GM19239 (cell line): ENCODE measurements around the gene FNDC1.
"Not testable (repeated sequence)": the region's sequence is repeated elsewhere in the genome, so short reads cannot be mapped to it uniquely, and the experiment has no call there.

Experiments
- DNase-seq: peaks from one replicate; pipeline ENCODE4 v3.0.0; 2011; ENCODE audit warnings: low spot score; ENCODE audit not compliant: insufficient read length
- FAIRE-seq: peaks from 2 replicates; lab custom pipeline; 2011; peaks lifted over from hg19 to GRCh38; lab: Jason Lieb, UNC

FNDC1 gene

GRCh38 chr6:159169193-159169555 lies at the start of gene FNDC1:
Gene FNDC1 (plus strand): TSS chr6:159169400. CDS start chr6:159169597, 197 bp downstream.
- no peak for FAIRE-seq
- peak; percentile 55 for DNase-seq

- DNase-seq (no peak), FAIRE-seq (no peak)
Observed at GRCh38 chr6:159119791-159120190, 49.4 kb upstream of the FNDC1 start.

GRCh38 chr6:159121486-159121885 lies 47.7 kb upstream of the FNDC1 start:
- DNase-seq (no peak), FAIRE-seq (no peak)

- no peak for FAIRE-seq
- no peak for DNase-seq
Observed at GRCh38 chr6:159122453-159122852, 46.7 kb upstream of the FNDC1 start.

- not testable (repeated sequence) for FAIRE-seq
Observed at GRCh38 chr6:159123831-159124230, 45.4 kb upstream of the FNDC1 start.

GRCh38 chr6:159125014-159125609 lies 44.1 kb upstream of the FNDC1 start:
- no peak for DNase-seq
- FAIRE-seq: no peak

More at GRCh38 chr6:159123831-159124230, 45.4 kb upstream of the FNDC1 start:
- DNase-seq: not testable (repeated sequence)

- FAIRE-seq (no peak), DNase-seq (no peak)
Observed at GRCh38 chr6:159125951-159126352, 43.2 kb upstream of the FNDC1 start.

- FAIRE-seq (no peak), DNase-seq (no peak)
Observed at GRCh38 chr6:159126590-159126989, 42.6 kb upstream of the FNDC1 start.

- FAIRE-seq (no peak), DNase-seq (no peak)
Observed at GRCh38 chr6:159127701-159128100, 41.5 kb upstream of the FNDC1 start.

- no peak for FAIRE-seq
- DNase-seq: no peak
Observed at GRCh38 chr6:159128978-159129377, 40.2 kb upstream of the FNDC1 start.

GRCh38 chr6:159130846-159131245 lies 38.4 kb upstream of the FNDC1 start:
- DNase-seq: no peak
- no peak for FAIRE-seq

GRCh38 chr6:159131709-159132108 lies 37.5 kb upstream of the FNDC1 start:
- FAIRE-seq (no peak), DNase-seq (no peak)

- no peak for DNase-seq
- no peak for FAIRE-seq
Observed at GRCh38 chr6:159132664-159133063, 36.5 kb upstream of the FNDC1 start.

- peak; percentile 97 for FAIRE-seq
- DNase-seq: peak; percentile 65
Observed at GRCh38 chr6:159134701-159135364, 34.4 kb upstream of the FNDC1 start.

- no peak for FAIRE-seq
- no peak for DNase-seq
Observed at GRCh38 chr6:159137676-159138075, 31.5 kb upstream of the FNDC1 start.

GRCh38 chr6:159142531-159142930 lies 26.7 kb upstream of the FNDC1 start:
- DNase-seq (no peak), FAIRE-seq (no peak)

- FAIRE-seq: no peak
- DNase-seq: no peak
Observed at GRCh38 chr6:159148641-159149040, 20.6 kb upstream of the FNDC1 start.

- DNase-seq (no peak), FAIRE-seq (no peak)
Observed at GRCh38 chr6:159149641-159150040, 19.6 kb upstream of the FNDC1 start.

- peak; percentile 90 for FAIRE-seq
- DNase-seq: no peak
Observed at GRCh38 chr6:159151266-159151855, 17.8 kb upstream of the FNDC1 start.

- DNase-seq (no peak), FAIRE-seq (no peak)
Observed at GRCh38 chr6:159152041-159152440, 17.2 kb upstream of the FNDC1 start.

- no peak for FAIRE-seq
- DNase-seq: no peak
Observed at GRCh38 chr6:159152782-159153181, 16.4 kb upstream of the FNDC1 start.

GRCh38 chr6:159155679-159156078 lies 13.5 kb upstream of the FNDC1 start:
- no peak for FAIRE-seq
- DNase-seq: no peak
